ENCODE measurements around the gene LDB2. TPM values are rescaled to one million over a fixed set of nuclear protein-coding genes. Genes with fewer than 3 reads are reported as not detected.

LDB2 gene
- total RNA-seq, 1 experiment from 2014 or later = not detected

DNA sequence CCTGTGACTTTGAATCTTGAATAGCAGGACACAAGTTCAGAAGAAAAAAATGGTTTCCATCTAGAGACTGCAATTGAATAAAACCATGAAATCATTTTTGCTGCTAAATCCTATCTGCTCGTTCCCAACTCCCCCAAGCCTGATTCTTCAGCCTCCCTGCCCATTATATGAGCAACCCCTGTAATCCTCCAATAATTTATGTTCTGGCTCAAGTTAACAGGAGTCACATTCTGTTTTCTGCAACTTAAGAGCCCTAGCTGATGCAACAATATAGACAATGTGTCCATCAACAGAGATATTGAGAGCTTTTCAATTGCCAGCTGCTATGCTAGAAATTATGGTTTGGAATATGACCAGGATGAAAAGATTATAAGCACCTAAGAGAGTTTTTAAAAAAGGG is 84.1 kb downstream of the LDB2 start:
- TF ChIP-seq CTCF (conservative IDR thresholded peaks at IDR 0.05; ENCODE audit: low read depth, low read length) (no peak), EZH2phosphoT487 (IDR thresholded peaks at IDR 0.05; ENCODE audit: borderline replicate concordance, low read length) (no peak)
- intact Hi-C loops (cut with micrococcal nuclease) = no loop called here
- ATAC-seq = no peak
- no peak for DNase-seq
- Histone ChIP-seq H3K4me1 (ENCODE audit: insufficient read depth, low read length) (no peaks in the 10 kb centered on the region), H3K27me3 (ENCODE audit: low read length) (peaks cover 56% of the 10 kb centered on the region), H3K4me2 (ENCODE audit: low read length) (no peak overlapping the region), H3K9me2 (replicated peaks; ENCODE audit: low read length) (no peaks in the 10 kb centered on the region), H4K20me1 (ENCODE audit: low read length) (no peaks in the 10 kb centered on the region), H3K79me2 (ENCODE audit: low read length) (no peaks in the 10 kb centered on the region), H3K9me3 (ENCODE audit: low read length) (no peaks in the 10 kb centered on the region), H3K9ac (ENCODE audit: low read length) (no peak overlapping the region), H3K36me3 (ENCODE audit: low read depth, low read length) (no peaks in the 10 kb centered on the region), H3K27ac (ENCODE audit: low read length) (no peak overlapping the region), H3F3A (ENCODE audit: low read length, unreplicated experiment) (no peaks in the 10 kb centered on the region), H2AFZ (ENCODE audit: low read length) (no peak overlapping the region), H3K4me3 (ENCODE audit: low read length) (no peak overlapping the region)
- ChIA-PET CTCF (no interaction called here), POLR2A (ENCODE audit: unreplicated experiment) (no interaction called here)
- no TSS peak for BruUV-seq (replicated peaks)

DNA sequence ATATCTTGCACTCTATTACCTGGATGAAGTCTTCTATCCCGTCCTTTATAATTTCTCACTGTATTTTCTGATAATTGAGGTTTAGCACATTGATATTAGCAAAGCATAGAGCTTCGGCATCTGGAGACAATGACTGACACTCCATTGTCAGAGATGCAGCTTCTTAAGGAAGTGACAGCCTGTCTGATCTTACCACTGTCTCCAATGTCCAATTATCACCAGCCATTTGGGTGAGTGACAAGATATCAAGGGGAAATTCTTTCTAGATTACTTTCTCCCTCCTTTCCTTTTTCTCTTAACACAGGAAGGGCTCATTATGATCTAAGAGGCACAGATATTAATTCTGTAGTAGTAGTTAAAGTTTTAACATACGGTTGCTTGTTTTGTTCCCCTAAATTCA is 86.4 kb downstream of the LDB2 start:
- BruUV-seq (replicated peaks) = no TSS peak
- ATAC-seq = no peak

GRCh38 chr4:16809943-16810342 is 88.5 kb downstream of the LDB2 start:
- CTCF ChIA-PET = no interaction called here

More for the DNA sequence above, 86.4 kb downstream of the LDB2 start:
- no peaks in the 10 kb centered on the region for H4K20me1 ChIP-seq (ENCODE audit: low read length)
- H3K36me3 ChIP-seq (ENCODE audit: low read depth, low read length) = no peaks in the 10 kb centered on the region
- H3K4me1 ChIP-seq (ENCODE audit: insufficient read depth, low read length) = no peaks in the 10 kb centered on the region
- H3K4me3 ChIP-seq (ENCODE audit: low read length) = no peak overlapping the region
- H3K27ac ChIP-seq (ENCODE audit: low read length) = no peak overlapping the region
- TF ChIP-seq EZH2 (IDR thresholded peaks at IDR 0.05; ENCODE audit: low read length, unreplicated experiment) = no peak
- no peak for TF ChIP-seq CTCF (conservative IDR thresholded peaks at IDR 0.05; ENCODE audit: low read depth, low read length)
- no peak for TF ChIP-seq EZH2phosphoT487 (IDR thresholded peaks at IDR 0.05; ENCODE audit: borderline replicate concordance, low read length)
- no peaks in the 10 kb centered on the region for H3F3A ChIP-seq (ENCODE audit: low read length, unreplicated experiment)
- DNase-seq = no peak
- H3K9me3 ChIP-seq (ENCODE audit: low read length) = no peaks in the 10 kb centered on the region
- intact Hi-C loops (cut with micrococcal nuclease) = no loop called here
- H3K27me3 ChIP-seq (ENCODE audit: low read length) = peaks cover 75% of the 10 kb centered on the region
- CTCF ChIA-PET = no interaction called here
- no peak overlapping the region for H3K4me2 ChIP-seq (ENCODE audit: low read length)
- no peak overlapping the region for H2AFZ ChIP-seq (ENCODE audit: low read length)
- no peak overlapping the region for H3K9ac ChIP-seq (ENCODE audit: low read length)
- H3K9me2 ChIP-seq (replicated peaks; ENCODE audit: low read length) = no peaks in the 10 kb centered on the region
- no peaks in the 10 kb centered on the region for H3K79me2 ChIP-seq (ENCODE audit: low read length)
- POLR2A ChIA-PET (ENCODE audit: unreplicated experiment) = no interaction called here

More at GRCh38 chr4:16809943-16810342, 88.5 kb downstream of the LDB2 start:
- intact Hi-C loops (cut with micrococcal nuclease) = no loop called here
- Histone ChIP-seq H3K9ac (ENCODE audit: low read length) (no peak overlapping the region), H3K79me2 (ENCODE audit: low read length) (no peaks in the 10 kb centered on the region), H4K20me1 (ENCODE audit: low read length) (no peaks in the 10 kb centered on the region), H3K9me2 (replicated peaks; ENCODE audit: low read length) (no peaks in the 10 kb centered on the region), H3K27ac (ENCODE audit: low read length) (no peak overlapping the region), H3K27me3 (ENCODE audit: low read length) (peaks cover 63% of the 10 kb centered on the region), H3K36me3 (ENCODE audit: low read depth, low read length) (no peaks in the 10 kb centered on the region), H3K4me2 (ENCODE audit: low read length) (no peak overlapping the region), H3K4me1 (ENCODE audit: insufficient read depth, low read length) (no peaks in the 10 kb centered on the region), H2AFZ (ENCODE audit: low read length) (no peak overlapping the region), H3K4me3 (ENCODE audit: low read length) (no peak overlapping the region), H3K9me3 (ENCODE audit: low read length) (no peaks in the 10 kb centered on the region), H3F3A (ENCODE audit: low read length, unreplicated experiment) (no peaks in the 10 kb centered on the region)
- ATAC-seq = no peak
- DNase-seq = no peak
- POLR2A ChIA-PET (ENCODE audit: unreplicated experiment) = no interaction called here
- TF ChIP-seq EZH2phosphoT487 (IDR thresholded peaks at IDR 0.05; ENCODE audit: borderline replicate concordance, low read length) = no peak
- no peak for TF ChIP-seq EZH2 (IDR thresholded peaks at IDR 0.05; ENCODE audit: low read length, unreplicated experiment)
- TF ChIP-seq CTCF (conservative IDR thresholded peaks at IDR 0.05; ENCODE audit: low read depth, low read length) = no peak
- no TSS peak for BruUV-seq (replicated peaks)

Data from PC-3 (cell line).